Fibroblast of lung (primary cell): ENCODE data around the gene CIITA. TPM values are rescaled to one million over a fixed set of nuclear protein-coding genes. Genes with fewer than 3 reads are reported as not detected.

Experiments used
- DNase-seq, 2 donors: peaks; one replicate each; pipeline versions ENCODE4 v3.0.0 to v3.0.0-alpha.2; 2010; ENCODE audit warnings: low read depth in 2 of 2
- H2AFZ ChIP-seq: 2 replicates; pipeline ENCODE4 v1.5.1; 2012; ENCODE audit warnings: low read length, control low read depth, inconsistent platforms
- H3K27ac ChIP-seq: 2 replicates; pipeline ENCODE4 v1.5.1; 2011; ENCODE audit warnings: low read length, control low read depth; ENCODE audit not compliant: insufficient read depth
- H3K27me3 ChIP-seq: 2 replicates; pipeline ENCODE4 v1.5.1; 2011; ENCODE audit warnings: mild to moderate bottlenecking, low read length; ENCODE audit not compliant: control insufficient read depth, insufficient read depth
- H3K36me3 ChIP-seq: 2 replicates; pipeline ENCODE4 v1.5.1; 2011; ENCODE audit warnings: low read length; ENCODE audit not compliant: control insufficient read depth, insufficient read depth
- H3K4me1 ChIP-seq: 2 replicates; pipeline ENCODE4 v1.5.1; 2011; ENCODE audit warnings: low read length; ENCODE audit not compliant: control insufficient read depth, insufficient read depth; ENCODE audit errors: extremely low read depth
- H3K4me2 ChIP-seq: 2 replicates; pipeline ENCODE4 v1.5.1; 2011; ENCODE audit warnings: low read length, control low read depth; ENCODE audit not compliant: insufficient read depth; ENCODE audit errors: extremely low read depth
- H3K4me3 ChIP-seq, 4 experiments: fragments of 200-600 bp in 1 of 4; sonication (generic) in 1 of 4; replicated peaks in 1 of 4; 2 replicates each; pipeline ENCODE4 v1.5.1; 2011 to 2016; ENCODE audit warnings: low read length in 4 of 4, low read depth in 3 of 4, mild to moderate bottlenecking in 3 of 4, control low read depth in 2 of 4, inconsistent platforms in 1 of 4, mixed read lengths in 1 of 4; ENCODE audit not compliant: insufficient read depth in 1 of 4; ENCODE audit errors: control extremely low read depth in 1 of 4
- H3K79me2 ChIP-seq: 2 replicates; pipeline ENCODE4 v1.5.1; 2012; ENCODE audit warnings: mild to moderate bottlenecking, low read length, inconsistent platforms; ENCODE audit not compliant: control insufficient read depth, insufficient read depth
- H3K9ac ChIP-seq: 2 replicates; pipeline ENCODE4 v1.5.1; 2011; ENCODE audit warnings: mild to moderate bottlenecking, low read length, control low read depth; ENCODE audit not compliant: insufficient read depth
- H3K9me3 ChIP-seq: 2 replicates; pipeline ENCODE4 v1.5.1; 2012; ENCODE audit warnings: low read depth, low read length; ENCODE audit not compliant: control insufficient read depth, insufficient read depth
- H4K20me1 ChIP-seq: 2 replicates; pipeline ENCODE4 v1.5.1; 2011; ENCODE audit warnings: low read length; ENCODE audit not compliant: control insufficient read depth, insufficient read depth; ENCODE audit errors: extremely low read depth
- EZH2 ChIP-seq: IDR thresholded peaks from 2 replicates; pipeline ENCODE4 v1.5.1; 2012; ENCODE audit warnings: low read length, control low read depth, mild to moderate bottlenecking; ENCODE audit errors: missing control alignments
- polyA plus RNA-seq, 2 donors: library from polyadenylated mRNA; depleted of rRNA in 1 of 2; stranded (reverse) in 1 of 2; unstranded in 1 of 2; fragments of >200 nt; gene quantifications; 2 replicates each; pipeline ENCODE4 v1.2.1, GENCODE V29; 2011 to 2012; ENCODE audit warnings: missing spikeins in 1 of 2
- total RNA-seq: library from RNA; depleted of rRNA; stranded (reverse); fragments of >200 nt; gene quantifications from 2 replicates; pipeline ENCODE4 v1.2.1, GENCODE V29; 2014
- TF ChIP-seq, protein P1 (sequence below), 2 donors: IDR thresholded peaks in 1 of 2; conservative IDR thresholded peaks in 1 of 2; 1 replicate in 1 of 2; 2 replicates in 1 of 2; pipeline ENCODE4 v1.5.1; 2011 to 2012; ENCODE audit warnings: low read length in 2 of 2, control low read depth in 1 of 2, inconsistent platforms in 1 of 2, low read depth in 1 of 2, mild to moderate bottlenecking in 1 of 2

CIITA gene
- total and polyA plus RNA-seq, 2 donors (not counting 1 experiment from before 2014, with no cell fraction given), result 0.27 to 0.66 TPM

DNA sequence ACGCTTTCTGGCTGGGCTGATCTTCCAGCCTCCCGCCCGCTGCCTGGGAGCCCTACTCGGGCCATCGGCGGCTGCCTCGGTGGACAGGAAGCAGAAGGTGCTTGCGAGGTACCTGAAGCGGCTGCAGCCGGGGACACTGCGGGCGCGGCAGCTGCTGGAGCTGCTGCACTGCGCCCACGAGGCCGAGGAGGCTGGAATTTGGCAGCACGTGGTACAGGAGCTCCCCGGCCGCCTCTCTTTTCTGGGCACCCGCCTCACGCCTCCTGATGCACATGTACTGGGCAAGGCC is 30.7 kb downstream of the CIITA start:
- no peak for DNase-seq
- TF ChIP-seq EZH2, result no peak
- TF ChIP-seq, protein P1, sequence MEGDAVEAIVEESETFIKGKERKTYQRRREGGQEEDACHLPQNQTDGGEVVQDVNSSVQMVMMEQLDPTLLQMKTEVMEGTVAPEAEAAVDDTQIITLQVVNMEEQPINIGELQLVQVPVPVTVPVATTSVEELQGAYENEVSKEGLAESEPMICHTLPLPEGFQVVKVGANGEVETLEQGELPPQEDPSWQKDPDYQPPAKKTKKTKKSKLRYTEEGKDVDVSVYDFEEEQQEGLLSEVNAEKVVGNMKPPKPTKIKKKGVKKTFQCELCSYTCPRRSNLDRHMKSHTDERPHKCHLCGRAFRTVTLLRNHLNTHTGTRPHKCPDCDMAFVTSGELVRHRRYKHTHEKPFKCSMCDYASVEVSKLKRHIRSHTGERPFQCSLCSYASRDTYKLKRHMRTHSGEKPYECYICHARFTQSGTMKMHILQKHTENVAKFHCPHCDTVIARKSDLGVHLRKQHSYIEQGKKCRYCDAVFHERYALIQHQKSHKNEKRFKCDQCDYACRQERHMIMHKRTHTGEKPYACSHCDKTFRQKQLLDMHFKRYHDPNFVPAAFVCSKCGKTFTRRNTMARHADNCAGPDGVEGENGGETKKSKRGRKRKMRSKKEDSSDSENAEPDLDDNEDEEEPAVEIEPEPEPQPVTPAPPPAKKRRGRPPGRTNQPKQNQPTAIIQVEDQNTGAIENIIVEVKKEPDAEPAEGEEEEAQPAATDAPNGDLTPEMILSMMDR (conservative IDR thresholded peaks at IDR 0.05 in 1 of 2, IDR thresholded peaks at IDR 0.05 in 1 of 2; ENCODE audit: low read depth in 1 of 2, low read length in 2 of 2), result no peak
- peaks cover 13% of the 10 kb centered on the region for H3K27me3 ChIP-seq

DNA sequence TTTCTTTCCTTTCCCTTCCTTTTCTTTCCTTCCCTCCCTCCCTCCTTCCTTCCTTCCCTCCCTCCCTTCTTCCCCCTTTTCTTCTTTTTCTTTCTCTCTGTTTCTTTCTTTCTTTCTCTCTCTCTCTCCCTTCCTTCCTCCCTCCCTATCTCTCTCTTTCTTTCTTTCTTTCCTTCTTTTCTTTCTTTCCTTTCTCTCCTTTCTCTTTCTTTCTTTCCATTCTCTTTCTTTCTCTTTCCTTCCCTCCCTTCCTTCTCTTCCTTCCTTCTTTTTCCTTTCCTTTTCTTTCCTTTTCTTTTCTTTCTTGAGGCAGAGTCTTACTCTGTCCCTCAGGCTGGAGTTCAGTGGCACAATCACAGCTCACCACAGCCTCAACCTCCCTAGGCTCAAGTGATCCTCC is 34.3 kb downstream of the CIITA start:
- no peaks in the 10 kb centered on the region for H3K36me3 ChIP-seq
- H3K9ac ChIP-seq, result no peak overlapping the region
- peaks cover 15% of the 10 kb centered on the region for H3K27me3 ChIP-seq
- no peaks in the 10 kb centered on the region for H3K79me2 ChIP-seq
- H3K4me3 ChIP-seq, result no peak overlapping the region
- no peak overlapping the region for H3K27ac ChIP-seq
- no peak overlapping the region for H3K4me2 ChIP-seq
- no peak for DNase-seq
- no peaks in the 10 kb centered on the region for H3K4me1 ChIP-seq
- H2AFZ ChIP-seq, result no peak overlapping the region
- H3K9me3 ChIP-seq, result no peaks in the 10 kb centered on the region
- H4K20me1 ChIP-seq, result no peaks in the 10 kb centered on the region
- TF ChIP-seq, protein P1 (conservative IDR thresholded peaks at IDR 0.05 in 1 of 2, IDR thresholded peaks at IDR 0.05 in 1 of 2; ENCODE audit: low read depth in 1 of 2, low read length in 2 of 2), result no peak
- TF ChIP-seq EZH2, result no peak

More for the DNA sequence above, 30.7 kb downstream of the CIITA start:
- no peaks in the 10 kb centered on the region for H3K4me1 ChIP-seq
- H3K36me3 ChIP-seq, result no peaks in the 10 kb centered on the region
- H3K9ac ChIP-seq, result no peak overlapping the region
- H3K79me2 ChIP-seq, result no peaks in the 10 kb centered on the region
- no peak overlapping the region for H3K27ac ChIP-seq
- no peak overlapping the region for H2AFZ ChIP-seq
- H3K9me3 ChIP-seq, result no peaks in the 10 kb centered on the region
- no peaks in the 10 kb centered on the region for H4K20me1 ChIP-seq
- H3K4me2 ChIP-seq, result no peak overlapping the region
- H3K4me3 ChIP-seq, result no peak overlapping the region

DNA sequence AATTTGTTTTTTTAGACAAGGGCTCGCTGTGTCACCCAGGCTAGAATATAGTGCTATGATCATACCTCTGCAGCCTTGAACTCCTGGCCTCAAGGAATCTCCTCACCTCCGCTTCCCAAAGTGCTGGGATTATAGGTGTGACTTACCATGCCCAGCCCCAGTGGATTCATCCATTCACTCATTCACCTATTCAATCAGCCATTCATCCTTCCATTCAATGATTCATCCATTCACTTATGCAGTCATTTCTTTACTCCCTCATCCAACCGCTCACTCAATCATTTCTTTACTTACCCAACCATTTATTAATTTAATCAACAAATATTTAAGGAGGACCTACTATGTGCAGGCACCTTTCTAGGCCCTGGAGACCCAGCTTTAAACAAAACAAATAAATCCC is 39.5 kb downstream of the CIITA start:
- H4K20me1 ChIP-seq, result no peaks in the 10 kb centered on the region
- no peaks in the 10 kb centered on the region for H3K79me2 ChIP-seq
- no peak overlapping the region for H3K4me2 ChIP-seq
- DNase-seq, result no peak
- no peak overlapping the region for H3K27ac ChIP-seq
- no peaks in the 10 kb centered on the region for H3K9me3 ChIP-seq
- no peak overlapping the region for H3K4me3 ChIP-seq
- no peak overlapping the region for H3K9ac ChIP-seq
- no peak for TF ChIP-seq EZH2
- TF ChIP-seq, protein P1 (conservative IDR thresholded peaks at IDR 0.05 in 1 of 2, IDR thresholded peaks at IDR 0.05 in 1 of 2; ENCODE audit: low read depth in 1 of 2, low read length in 2 of 2), result no peak
- no peak overlapping the region for H2AFZ ChIP-seq
- H3K27me3 ChIP-seq, result peaks cover 4% of the 10 kb centered on the region
- H3K4me1 ChIP-seq, result no peaks in the 10 kb centered on the region
- H3K36me3 ChIP-seq, result no peaks in the 10 kb centered on the region
